RPMI8226 (cell line): ENCODE results near the gene ERVH48-1.
"Not testable (repeated sequence)": the region's sequence is repeated elsewhere in the genome, so short reads cannot be mapped to it uniquely, and the experiment has no call there.

Experiments used
- DNase-seq: peaks from one replicate; pipeline ENCODE4 v3.0.0-alpha.2; 2015

ERVH48-1 gene

DNA sequence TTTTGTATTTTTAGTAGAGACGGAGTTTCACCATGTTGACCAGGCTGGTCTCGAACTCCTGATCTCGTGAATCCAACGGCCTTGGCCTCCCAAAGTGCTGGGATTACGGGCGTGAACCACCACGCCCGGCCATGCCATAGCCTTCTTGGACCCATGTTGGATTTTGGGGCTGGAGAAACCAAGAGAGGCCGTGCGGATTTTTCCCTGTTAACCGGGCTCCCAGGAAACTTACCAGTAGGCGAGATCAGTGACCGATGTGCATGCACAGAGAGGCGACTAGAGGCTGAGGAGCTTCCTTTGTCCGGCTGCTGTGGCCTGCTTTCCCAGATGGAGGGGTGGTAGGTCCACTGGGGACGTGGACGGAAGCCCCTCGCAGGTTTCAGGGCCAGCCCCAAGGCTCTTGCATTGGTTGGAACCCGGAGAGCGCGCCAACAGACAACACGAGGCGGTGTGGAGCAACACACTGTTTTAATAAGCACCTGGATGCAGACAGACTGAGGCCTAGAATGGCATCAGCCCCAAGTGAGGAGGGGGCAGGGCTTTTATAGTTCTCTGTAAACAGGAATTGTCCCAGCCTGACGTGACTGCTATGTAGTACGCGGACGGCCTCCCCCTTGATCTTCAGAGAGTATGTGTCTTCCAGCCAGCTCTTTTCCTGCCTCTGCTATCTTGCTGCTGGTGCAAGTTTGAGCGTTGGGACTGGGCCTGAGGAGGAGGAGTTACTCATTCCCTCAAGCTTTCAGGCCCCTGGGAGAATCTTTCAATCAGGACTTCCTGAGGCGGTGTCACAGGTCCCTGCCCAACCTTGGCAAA lies at the start of gene ERVH48-1:
TSS of gene ERVH48-1 (minus strand) at position 517 of the 813 bp plus-strand sequence. CDS start 6,624 bp downstream, outside the sequence.
- DNase-seq, result peak; percentile 11

DNA sequence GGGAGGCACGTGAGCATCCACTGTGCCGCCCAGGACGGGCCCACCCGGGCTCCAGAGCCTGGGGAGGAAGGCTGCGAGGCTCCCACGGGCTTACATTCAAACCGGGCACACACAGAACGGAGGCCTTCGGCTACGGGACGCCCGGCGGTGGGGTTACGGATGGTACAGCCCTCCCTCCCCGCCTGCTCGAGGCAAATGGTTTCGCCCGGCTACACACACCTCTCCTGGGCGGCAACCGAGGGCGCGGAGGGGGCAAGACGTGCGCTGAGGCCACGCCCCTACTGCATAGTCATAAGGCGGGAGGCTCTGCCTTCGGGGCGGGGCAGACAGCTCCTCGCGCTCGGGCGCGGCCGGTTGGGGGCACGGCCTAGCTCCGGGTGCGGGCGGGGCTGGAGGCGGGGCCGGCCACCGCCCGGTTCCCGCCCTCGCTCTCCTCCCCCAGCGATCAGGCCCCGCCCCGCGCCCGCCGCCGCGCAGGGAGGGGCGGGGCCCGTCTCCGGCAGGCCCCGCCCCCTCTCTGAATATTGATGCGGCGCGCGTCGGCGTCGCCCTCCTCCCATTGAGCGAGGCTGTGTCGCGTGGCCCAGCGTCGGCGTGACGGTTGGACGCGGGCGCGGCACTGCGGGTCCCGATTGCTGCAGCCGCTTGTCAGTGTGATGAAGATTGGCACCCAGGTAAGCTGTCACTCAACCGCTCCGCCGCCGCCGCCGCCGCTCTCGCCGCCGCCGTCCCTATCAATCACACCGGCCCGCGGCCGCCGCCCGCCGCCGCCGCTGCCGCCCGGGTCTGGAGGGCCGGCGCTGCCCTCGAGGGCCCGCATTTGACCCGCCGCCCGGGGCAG lies 48.8 kb upstream of the ERVH48-1 start, which contains the start of gene PKNOX1:
TSS of gene PKNOX1 (plus strand) at position 572 of the 841 bp plus-strand sequence. CDS start 29,820 bp downstream, outside the sequence.
- peak; percentile 100 for DNase-seq

DNA sequence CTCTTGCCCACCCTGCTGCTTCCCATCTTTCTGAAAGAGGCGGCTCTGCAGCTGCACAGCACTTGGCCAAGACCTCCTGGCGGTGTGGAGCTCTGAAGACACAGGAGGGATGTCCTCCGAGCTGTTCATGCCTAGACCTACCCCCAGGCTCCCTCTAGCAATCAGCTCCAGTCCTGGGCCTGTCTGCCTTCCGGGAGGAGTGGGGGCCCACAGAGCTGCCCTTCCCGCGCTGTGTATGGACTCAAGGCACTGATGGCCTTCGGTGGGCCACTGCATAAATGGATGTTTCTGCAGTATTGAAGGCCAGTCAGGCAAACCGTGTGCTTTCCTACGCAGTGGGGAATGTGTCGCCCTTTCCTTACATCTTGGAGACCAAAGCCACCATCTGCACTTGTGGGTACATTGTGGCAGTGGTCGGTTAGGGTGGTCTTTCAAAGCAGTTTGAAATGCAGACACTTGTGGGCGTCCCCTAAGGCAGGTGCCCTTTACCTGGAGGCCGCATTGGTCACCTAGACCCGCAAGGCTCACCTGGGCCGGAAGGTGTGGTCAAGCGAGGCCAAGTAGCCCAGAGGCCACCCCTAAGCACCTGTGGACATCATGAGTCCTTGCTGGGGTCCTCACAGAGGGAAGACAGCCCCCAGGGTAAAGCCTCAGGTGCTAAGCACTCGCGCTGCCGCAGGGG lies 48.0 kb upstream of the ERVH48-1 start:
- no peak for DNase-seq

DNA sequence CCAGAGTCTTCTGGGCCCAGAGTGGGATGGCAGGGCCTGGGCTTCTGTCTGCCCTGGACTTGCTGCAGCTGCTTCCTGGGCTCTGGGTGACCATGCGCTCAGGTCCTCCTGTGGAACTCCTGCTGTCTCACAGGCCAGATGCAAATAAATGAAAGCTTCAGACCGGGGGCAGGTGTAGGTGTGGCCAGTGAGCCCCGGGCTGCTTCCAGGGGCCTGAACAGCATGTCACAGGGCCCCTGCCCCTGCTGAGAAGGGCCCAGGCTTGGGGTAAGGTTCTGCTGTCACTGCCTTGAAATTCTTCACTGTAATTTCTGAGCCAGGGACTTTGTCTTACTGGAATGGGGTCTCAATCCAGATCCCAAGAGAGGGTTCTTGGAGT lies 46.5 kb upstream of the ERVH48-1 start:
- DNase-seq, result no peak

DNA sequence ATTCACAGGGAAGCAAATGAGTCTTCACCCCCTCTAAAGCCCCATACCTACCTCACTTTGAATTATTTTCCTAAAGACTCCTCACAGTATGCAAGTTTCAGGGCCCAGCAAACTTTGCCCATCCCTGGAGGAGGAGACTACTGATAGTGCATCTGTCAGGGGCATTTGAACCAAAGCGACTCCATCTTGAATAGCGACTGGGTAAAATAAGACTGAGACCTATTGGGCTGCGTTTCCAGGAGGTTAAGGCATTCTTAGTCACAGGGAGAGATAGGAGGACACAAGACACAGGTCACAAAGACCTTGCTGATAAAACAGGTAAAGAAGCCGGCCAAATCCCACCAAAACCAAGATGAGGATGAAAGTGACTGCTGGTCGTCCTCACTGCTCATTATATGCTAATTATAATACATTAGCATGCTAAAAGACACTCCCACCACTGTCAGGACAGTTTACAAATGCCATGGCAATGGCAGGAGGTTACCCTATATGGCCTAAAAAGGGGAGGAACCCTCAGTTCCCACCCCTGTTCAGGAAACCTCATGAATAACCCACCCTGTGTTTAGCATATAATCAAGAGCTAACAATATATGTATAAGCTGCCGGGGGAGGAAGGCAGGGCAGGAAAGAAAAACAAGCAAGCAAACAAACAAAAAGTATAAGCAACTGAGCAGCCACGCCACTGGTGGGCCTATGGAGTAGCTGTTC lies 45.7 kb upstream of the ERVH48-1 start:
- no peak for DNase-seq

DNA sequence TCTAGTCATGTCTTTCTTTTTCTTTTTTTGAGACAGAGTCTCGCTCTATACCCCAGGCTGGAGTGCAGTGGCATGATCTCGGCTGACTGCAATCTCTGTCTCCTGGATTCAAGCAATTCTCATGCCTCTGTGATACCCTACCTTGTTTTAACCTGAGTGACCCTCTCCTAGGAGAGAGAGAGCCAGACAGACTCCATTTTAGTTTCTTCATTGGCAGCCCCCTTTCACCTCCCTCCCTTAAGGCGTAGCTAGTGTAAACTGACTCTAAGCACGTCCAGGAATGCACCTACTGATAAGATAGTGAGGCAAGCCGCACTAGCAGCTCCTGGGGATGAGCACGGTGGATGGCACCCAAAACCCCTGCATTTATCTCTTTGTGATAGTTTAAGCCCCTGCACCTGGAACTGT lies 43.8 kb upstream of the ERVH48-1 start:
- DNase-seq, result no peak

DNA sequence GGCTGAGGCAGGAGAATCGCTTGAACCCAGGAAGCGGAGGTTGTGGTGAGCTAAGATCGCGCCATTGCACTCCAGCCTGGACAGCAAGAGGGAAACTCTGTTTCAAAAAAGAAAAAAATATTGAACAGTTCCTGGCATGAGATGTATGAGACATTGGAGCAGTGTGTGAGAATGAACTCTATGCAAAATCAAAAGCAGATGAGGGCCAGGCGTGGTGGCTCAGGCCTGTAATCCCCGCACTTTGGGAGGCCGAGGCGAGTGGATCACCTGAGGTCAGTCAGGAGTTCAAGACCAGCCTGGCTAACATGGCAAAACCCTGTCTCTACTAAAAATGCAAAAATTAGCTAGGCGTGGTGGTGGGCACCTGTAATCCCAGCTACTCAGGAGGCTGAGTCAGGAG lies 42.2 kb upstream of the ERVH48-1 start:
- not testable (repeated sequence) for DNase-seq

DNA sequence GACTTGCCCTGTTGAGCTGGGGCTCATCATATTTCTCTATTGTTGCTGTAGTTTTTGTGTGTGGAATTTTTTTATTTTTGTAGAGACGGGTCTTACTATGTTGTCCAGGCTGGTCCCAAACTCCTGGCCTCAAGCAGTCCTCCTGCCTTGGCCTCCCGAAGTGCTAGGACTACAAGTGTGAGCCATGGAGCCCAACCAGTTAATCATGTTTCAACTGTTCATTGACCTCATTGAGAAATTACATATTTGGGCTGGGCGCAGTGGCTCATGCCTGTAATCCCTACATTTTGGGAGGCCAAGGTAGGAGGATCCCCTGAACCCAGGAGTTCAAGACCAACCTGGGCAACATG lies 39.8 kb upstream of the ERVH48-1 start:
- DNase-seq, result no peak

DNA sequence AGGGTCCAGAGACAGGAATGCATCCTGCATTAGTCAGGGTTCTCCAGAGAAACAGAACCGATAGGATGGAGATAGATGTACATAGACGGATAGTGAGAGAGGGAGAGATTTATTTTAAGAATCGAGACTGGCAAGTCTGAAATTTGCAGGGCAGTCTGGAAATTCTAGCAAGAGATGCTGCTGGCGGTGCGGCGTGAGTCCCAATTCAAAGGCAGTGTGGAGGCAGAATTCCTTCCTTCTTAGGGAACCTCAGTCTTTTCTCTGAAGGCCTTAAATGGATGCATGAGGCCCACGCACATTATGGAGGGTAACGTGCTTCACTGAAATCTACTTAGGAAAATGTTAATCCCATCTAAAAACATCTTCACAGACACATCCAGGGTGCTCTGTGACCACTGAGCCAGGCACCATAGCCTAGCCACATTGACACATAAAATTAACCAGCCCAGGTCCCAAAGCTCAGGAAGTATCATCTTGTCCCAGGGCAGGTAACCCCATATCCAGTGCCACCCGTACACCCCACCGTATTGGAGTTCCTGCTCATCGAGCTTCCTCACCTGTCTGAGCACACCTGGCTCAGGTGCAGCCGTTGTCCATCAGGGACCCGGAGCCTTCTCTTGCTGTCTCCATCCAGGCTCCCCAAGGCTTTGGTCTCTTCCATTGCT lies 39.2 kb upstream of the ERVH48-1 start:
- DNase-seq, result no peak

DNA sequence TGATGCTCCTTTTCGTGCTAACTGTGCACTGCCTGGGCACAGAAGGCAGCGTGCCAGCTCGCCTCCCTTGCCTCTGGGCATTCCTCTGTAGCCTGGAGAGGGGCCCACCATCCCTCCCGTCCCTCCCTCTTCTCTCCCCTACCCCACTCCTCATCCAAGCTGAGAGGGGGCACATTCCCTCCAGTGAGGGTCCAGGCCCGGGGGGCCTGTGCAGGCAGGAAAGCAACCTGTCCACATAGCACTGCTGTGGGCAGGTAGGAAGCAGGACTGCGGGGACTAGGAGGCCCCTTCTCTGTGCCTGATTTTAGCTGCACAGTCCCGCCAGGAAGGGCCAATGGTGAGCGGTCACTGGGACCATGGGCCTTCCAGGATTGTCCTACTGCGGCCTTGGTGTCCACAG lies 38.7 kb upstream of the ERVH48-1 start:
- DNase-seq, result no peak

DNA sequence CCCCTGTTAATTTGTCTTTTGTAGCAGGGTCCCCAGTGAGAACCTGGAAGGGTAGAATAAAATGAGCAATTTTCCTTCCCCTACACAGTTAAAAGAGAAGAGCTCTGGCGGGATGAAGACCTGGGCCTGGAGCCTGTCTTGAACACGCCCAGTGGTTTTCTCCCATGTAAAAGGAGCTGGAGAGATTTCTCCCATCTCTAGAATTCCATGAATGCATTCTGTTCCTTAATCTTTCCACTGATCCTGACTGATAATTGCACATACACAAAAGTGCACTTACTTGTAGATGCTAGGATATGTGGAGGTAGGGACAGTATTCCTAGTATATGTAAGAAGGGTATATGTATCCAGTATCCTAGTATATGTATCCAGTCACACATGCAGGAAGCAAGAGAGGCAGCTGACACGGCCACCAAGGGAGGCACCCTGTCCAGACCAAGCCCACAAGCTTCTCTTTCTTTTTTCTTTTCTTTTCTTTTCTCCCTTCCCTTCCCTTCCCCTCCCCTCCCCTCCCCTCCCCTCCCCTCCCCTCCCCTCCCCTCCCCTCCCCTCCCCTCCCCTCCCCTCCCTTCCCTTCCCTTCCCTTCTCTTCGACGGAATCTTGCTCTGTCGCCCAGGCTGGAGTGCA lies 37.1 kb upstream of the ERVH48-1 start:
- no peak for DNase-seq

DNA sequence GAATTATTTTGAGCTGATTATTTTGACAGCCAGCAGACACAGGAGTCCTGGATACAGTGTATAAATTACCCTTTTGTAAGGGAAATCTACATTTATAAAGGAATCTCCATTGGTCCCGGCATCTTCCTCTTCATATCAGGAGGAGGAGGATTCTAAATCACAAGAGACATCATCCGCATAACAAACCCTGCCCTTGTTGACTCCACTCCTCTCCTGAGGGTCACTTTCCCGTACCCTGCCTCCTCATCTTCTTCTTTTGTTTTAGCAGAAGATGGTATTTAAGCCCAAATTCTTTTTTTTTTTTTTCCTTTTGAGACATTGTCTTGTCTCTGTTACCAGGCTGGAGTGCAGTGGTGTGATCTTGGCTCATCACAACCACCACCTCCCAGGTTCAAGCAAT lies 34.3 kb upstream of the ERVH48-1 start:
- DNase-seq, result no peak

DNA sequence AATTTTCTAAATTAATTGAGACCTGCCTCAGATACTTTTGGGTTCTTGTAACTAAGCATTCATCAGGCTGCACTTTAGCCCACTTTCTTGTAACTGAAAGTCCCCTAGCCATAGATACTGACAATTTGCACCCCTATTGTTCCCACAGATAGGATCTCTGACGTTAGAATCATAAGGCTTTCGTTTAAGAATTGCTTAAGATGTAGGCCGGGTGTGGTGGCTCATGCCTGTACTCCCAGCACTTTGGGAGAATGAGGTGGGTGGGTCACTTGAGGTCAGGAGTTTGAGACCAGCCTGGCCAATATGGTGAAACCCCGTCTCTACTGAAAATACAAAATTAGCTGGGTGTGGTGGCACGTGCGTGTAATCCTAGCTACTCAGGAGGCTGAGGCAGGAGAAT lies 32.7 kb upstream of the ERVH48-1 start:
- DNase-seq, result not testable (repeated sequence)

DNA sequence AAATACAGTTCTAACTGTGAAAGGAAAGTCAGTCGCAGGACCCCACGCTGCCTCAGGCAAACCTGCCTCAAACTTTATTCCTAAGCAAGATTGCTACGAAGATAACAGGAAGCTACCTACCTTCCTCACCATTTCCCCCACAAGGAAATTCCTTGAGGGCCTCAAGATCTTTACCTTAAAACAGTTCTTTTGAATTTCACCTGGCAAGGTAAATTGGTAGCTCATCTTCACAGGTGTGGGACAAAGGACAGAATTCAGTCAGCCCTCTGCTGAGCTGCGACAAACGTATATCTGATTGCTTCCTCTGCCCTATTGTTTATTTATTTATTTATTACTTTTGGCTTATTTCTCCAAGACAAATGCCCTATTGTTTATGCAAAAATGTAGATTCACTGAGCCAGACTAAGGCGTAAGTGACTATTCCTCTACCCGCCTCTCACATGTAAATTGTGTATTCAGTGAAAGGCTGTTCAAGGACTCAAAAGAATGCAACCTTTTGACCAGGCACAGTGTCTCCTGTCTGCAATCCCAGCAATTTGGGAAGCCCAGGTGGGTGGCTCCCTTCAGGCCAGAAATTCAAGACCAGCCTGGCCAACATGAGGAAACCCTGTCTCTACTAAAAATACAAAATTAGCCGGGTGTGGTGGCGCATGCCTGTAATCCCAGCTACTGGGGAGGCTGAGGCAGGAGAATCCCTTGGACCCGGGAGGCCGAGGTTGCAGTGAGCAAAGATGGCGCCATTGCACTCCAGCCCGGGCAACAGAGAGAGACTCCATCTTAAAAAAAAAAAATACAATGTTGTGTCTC lies 31.6 kb upstream of the ERVH48-1 start:
- no peak for DNase-seq

DNA sequence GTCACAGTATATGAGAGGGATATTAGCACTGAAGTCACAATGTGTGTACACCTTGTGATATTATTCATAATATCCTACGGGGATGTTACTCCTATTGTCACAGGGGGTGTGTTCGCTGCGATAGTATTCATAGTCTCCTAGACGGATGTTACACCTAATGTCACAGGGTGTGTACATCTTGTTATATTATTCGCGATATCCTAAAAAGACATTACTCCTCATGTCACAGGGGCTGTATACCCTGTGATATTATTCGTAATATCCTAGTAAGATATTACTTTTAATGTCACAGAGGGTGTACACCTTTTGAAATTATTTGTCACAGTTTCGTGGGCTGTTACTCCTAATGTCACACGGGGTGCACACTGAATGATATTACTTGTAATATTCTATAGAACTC lies 25.8 kb upstream of the ERVH48-1 start:
- DNase-seq, result not testable (repeated sequence)

DNA sequence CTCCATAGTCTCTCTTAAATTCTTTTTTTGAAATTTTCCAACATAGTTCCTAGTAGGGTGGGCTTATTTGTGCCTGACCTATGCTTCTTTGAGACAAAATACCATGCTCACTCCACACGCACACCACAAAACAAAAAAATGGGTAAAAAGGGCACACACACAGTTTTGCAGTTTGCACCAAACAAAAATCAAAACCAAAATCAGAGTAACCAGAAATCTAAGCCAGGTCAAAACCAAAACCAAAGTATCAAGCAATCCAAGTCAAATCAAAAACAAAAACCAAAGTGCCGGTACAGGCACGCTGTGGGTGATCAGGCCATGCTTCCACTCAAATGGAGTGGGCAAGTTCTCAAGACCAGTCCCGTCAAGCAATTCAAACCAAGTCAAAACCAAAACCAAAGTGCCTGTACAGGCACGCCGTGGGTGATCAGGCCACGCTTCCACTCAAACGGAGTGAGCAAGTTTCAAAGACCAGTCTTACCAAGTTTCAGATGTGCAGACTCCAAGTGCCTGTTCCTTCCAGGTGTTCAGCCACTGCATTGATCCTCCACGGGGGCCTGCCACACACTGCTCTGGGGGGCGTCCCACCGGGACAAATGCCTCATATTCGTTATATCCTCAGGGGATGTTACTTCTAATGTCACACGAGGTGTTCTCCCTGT lies 23.8 kb upstream of the ERVH48-1 start:
- peak; percentile 28 for DNase-seq

DNA sequence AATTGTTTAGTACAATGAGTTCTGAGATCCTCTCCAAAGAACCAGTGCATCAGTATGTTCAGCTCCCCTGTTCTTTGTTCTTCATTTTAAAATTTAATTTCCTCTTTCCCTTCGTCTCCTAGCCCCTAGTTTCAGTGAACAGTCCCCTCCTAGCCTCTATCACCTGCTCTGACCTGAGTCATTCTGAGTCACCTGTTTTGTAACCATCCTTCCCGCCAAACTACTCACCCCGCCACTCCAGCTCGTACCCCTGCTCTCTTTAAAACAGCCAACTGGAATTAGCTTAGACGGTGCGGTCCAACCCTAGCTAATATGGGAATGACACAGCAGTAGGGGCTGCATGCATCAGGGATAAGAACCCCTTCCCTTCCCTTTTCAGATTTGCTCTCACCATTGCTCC lies 16.8 kb upstream of the ERVH48-1 start:
- no peak for DNase-seq

DNA sequence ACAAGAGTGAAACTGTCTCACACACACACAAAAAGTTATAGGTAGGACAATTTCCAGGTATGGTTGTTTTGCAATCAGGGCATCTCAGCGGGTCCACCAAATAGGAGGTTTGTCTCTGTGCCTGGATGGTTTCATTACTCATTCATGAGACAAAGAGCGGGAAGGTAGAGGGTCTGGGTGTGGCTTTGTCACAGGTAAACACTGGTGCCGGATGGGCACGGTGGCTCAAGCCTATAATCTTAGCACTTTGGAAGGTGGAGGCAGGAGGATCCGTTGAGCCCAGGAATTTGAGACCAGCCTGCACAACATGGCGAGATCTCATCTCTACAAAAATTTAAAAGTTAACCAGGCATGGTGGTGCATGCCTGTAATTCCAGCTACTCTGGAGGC lies 16.3 kb upstream of the ERVH48-1 start:
- DNase-seq, result no peak

DNA sequence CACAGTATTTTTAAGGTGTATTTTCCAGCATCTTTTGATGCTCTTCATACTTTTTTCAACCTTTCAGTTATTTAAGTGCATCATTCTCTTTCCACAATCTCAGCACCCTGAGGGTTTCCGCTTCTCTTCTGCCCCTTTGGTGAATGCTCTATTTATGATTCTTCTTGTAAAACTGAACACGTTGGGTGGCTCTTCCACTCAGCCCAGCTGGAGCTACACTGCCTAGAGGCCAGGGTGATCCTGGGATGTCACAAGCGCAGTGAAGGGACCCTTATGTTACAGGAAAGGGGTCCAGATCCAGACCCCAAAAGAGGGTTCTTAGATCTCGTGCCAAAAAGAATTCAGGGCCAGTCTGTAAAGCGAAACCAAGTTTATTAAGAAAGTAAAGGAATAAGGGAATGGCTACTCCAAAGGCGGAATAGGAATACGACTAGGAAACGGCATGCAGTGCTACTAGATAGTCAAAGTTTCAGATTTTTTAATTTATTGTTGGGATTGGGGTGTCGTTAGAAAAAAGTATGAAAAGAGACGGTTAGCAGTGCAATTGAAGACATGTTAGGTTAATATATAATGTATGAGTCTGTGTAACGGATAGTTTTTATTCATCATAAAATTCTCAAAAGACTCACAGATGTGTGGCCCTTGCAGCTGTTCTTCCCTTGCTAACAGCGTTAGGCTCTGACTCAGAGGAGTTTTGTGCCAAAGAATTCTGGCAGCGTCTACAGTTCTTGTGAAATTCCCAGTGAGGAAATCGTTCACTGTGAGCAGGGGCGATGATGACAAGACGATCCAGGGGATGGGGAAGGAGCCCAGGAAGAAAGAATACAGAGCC lies 14.4 kb upstream of the ERVH48-1 start:
- DNase-seq, result no peak
